Sigmoid colon (tissue), 4 donors: ENCODE measurements around the gene ANKS1A.

ENCODE experiments used
- EP300 ChIP-seq, 4 donors: sonication (generic); formaldehyde crosslinking; IDR thresholded peaks; one replicate each; pipeline ENCODE4 v1.6.1; 2017; ENCODE audit warnings: antibody characterized with exemption in 4 of 4
- TF ChIP-seq, protein P1 (sequence below), 4 experiments: fragments of 450-650 bp in 3 of 4; fragments of 200-600 bp in 1 of 4; IDR thresholded peaks; one replicate each; pipeline ENCODE4 v1.5.1; 2016 to 2019; ENCODE audit warnings: antibody characterized with exemption in 4 of 4, mild to moderate bottlenecking in 3 of 4, moderate library complexity in 2 of 4

DNA sequence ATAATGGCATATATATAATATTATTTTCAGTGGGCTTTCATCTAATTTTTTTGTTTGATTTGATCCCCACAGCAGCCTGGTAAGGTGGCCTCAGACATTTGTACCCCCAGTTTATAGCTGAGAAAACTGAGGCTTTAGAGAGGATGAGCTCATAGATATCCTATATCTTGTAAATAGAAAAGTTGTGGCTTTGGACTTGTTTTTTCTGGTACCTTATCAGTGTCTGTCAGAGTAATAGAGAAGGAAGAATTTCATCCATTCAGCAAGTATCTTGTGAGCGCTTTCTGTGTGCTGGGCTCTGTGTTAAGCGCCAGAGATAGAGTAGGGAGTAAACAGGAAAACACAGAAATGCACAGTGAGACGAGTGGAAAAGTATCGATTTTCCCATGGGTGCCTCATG, 29.1 kb upstream of the ANKS1A start:
- no peak for TF ChIP-seq EP300 (IDR thresholded peaks at IDR 0.05)
- TF ChIP-seq, protein P1, sequence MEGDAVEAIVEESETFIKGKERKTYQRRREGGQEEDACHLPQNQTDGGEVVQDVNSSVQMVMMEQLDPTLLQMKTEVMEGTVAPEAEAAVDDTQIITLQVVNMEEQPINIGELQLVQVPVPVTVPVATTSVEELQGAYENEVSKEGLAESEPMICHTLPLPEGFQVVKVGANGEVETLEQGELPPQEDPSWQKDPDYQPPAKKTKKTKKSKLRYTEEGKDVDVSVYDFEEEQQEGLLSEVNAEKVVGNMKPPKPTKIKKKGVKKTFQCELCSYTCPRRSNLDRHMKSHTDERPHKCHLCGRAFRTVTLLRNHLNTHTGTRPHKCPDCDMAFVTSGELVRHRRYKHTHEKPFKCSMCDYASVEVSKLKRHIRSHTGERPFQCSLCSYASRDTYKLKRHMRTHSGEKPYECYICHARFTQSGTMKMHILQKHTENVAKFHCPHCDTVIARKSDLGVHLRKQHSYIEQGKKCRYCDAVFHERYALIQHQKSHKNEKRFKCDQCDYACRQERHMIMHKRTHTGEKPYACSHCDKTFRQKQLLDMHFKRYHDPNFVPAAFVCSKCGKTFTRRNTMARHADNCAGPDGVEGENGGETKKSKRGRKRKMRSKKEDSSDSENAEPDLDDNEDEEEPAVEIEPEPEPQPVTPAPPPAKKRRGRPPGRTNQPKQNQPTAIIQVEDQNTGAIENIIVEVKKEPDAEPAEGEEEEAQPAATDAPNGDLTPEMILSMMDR (IDR thresholded peaks at IDR 0.05): no peak
